ENCODE results near the gene VAPA.

VAPA gene

GRCh38 chr18:9975658-9976057 lies 61.8 kb downstream of the VAPA start:
- no peak for DNase-seq (ENCODE audit: low spot score)

GRCh38 chr18:9982711-9983110 lies 68.9 kb downstream of the VAPA start:
- DNase-seq (ENCODE audit: low spot score): no peak

GRCh38 chr18:9984080-9984479 lies 70.3 kb downstream of the VAPA start:
- DNase-seq (ENCODE audit: low spot score): no peak

- no peak for DNase-seq (ENCODE audit: low spot score)
These were observed 71.8 kb downstream of the VAPA start for GRCh38 chr18:9985641-9986040.

GRCh38 chr18:9986156-9986930 lies 72.5 kb downstream of the VAPA start:
- DNase-seq (ENCODE audit: low spot score): no peak

GRCh38 chr18:9987345-9987744 lies 73.5 kb downstream of the VAPA start:
- DNase-seq (ENCODE audit: low spot score): no peak

GRCh38 chr18:9987931-9988330 lies 74.1 kb downstream of the VAPA start:
- peak; percentile 88 for DNase-seq (ENCODE audit: low spot score)

GRCh38 chr18:9988665-9989064 lies 74.8 kb downstream of the VAPA start:
- DNase-seq (ENCODE audit: low spot score): no peak

GRCh38 chr18:9989481-9989880 lies 75.7 kb downstream of the VAPA start:
- no peak for DNase-seq (ENCODE audit: low spot score)

- DNase-seq (ENCODE audit: low spot score): no peak
These were observed 77.5 kb downstream of the VAPA start for GRCh38 chr18:9991011-9992000.

GRCh38 chr18:9992300-9992972 lies 78.6 kb downstream of the VAPA start:
- no peak for DNase-seq (ENCODE audit: low spot score)

GRCh38 chr18:9992973-9993520 lies 79.2 kb downstream of the VAPA start:
- no peak for DNase-seq (ENCODE audit: low spot score)

GRCh38 chr18:9993521-9994025 lies 79.8 kb downstream of the VAPA start:
- DNase-seq (ENCODE audit: low spot score): peak; percentile 59

GRCh38 chr18:9994026-9994570 lies 80.3 kb downstream of the VAPA start:
- no peak for DNase-seq (ENCODE audit: low spot score)

- no peak for DNase-seq (ENCODE audit: low spot score)
These were observed 81.0 kb downstream of the VAPA start for GRCh38 chr18:9994701-9995235.

- DNase-seq (ENCODE audit: low spot score): no peak
These were observed 81.8 kb downstream of the VAPA start for GRCh38 chr18:9995631-9996030.

GRCh38 chr18:9996094-9996493 lies 82.3 kb downstream of the VAPA start:
- no peak for DNase-seq (ENCODE audit: low spot score)

- DNase-seq (ENCODE audit: low spot score): no peak
These were observed 83.9 kb downstream of the VAPA start for GRCh38 chr18:9997711-9998110.

GRCh38 chr18:9998330-9998729 lies 84.5 kb downstream of the VAPA start:
- DNase-seq (ENCODE audit: low spot score): no peak

- DNase-seq (ENCODE audit: low spot score): no peak
These were observed 88.5 kb downstream of the VAPA start for GRCh38 chr18:10002280-10002679.

GRCh38 chr18:10003281-10003680 lies 89.5 kb downstream of the VAPA start:
- no peak for DNase-seq (ENCODE audit: low spot score)
